B cell (primary cell): ENCODE results near the gene FYN. TPM values are rescaled to one million over a fixed set of nuclear protein-coding genes. Genes with fewer than 3 reads are reported as not detected.

ENCODE experiments used
- ATAC-seq: fragments of 200-7000 bp; cut with Tn5 transposase; one replicate; pipeline ENCODE4 v1.10.0; 2021; ENCODE audit warnings: low read depth, mild to moderate bottlenecking, moderate number of reproducible peaks, moderate library complexity
- CTCF ChIA-PET: fragments of 350-600 bp; sonication (Branson Sonifier 250); formaldehyde crosslinking; loops from one replicate; lab custom pipeline; 2021; ENCODE audit warnings: antibody characterized with exemption, inconsistent platforms; lab: Charles Lee
- POLR2A ChIA-PET: fragments of 350-600 bp; sonication (Branson Sonifier 250); formaldehyde crosslinking; loops from one replicate; lab custom pipeline; 2021; ENCODE audit warnings: antibody characterized with exemption; lab: Charles Lee
- DNase-seq: peaks from one replicate; pipeline ENCODE4 v3.0.0; 2013
- H2AFZ ChIP-seq: 2 replicates; pipeline ENCODE4 v1.6.1; 2012; ENCODE audit warnings: mild to moderate bottlenecking, low read depth, low read length; ENCODE audit not compliant: insufficient read depth, poor library complexity, severe bottlenecking
- H3K27ac ChIP-seq, 2 donors: 1 replicate in 1 of 2; 2 replicates in 1 of 2; pipeline ENCODE4 v1.5.1; 2012 to 2013; ENCODE audit warnings: low read length in 2 of 2, mild to moderate bottlenecking in 2 of 2, moderate library complexity in 1 of 2
- H3K27me3 ChIP-seq, 4 experiments: fragments of 200-600 bp in 1 of 4; sonication (generic) in 1 of 4; replicated peaks in 1 of 4; 1 replicate in 2 of 4; 2 replicates in 2 of 4; pipeline versions ENCODE4 v1.6.1 to v1.7.0; 2013 to 2016; ENCODE audit warnings: low read length in 3 of 4, mild to moderate bottlenecking in 2 of 4, mixed read lengths in 1 of 4, moderate library complexity in 1 of 4; ENCODE audit not compliant: insufficient read depth in 4 of 4, control insufficient read depth in 3 of 4; ENCODE audit errors: control extremely low read depth in 1 of 4
- H3K36me3 ChIP-seq, 2 experiments: replicated peaks in 1 of 2; 1 replicate in 1 of 2; 2 replicates in 1 of 2; pipeline versions ENCODE4 v1.6.1 to v1.7.1; 2013; ENCODE audit warnings: low read length in 1 of 2; ENCODE audit not compliant: insufficient read depth in 2 of 2, control insufficient read depth in 1 of 2; ENCODE audit errors: control extremely low read depth in 1 of 2, extremely low read depth in 1 of 2
- H3K4me1 ChIP-seq, 2 donors: fragments of 200-600 bp in 1 of 2; sonication (generic) in 1 of 2; 1 replicate in 1 of 2; 2 replicates in 1 of 2; pipeline versions ENCODE4 v1.5.1 to v1.6.1; 2013 to 2017; ENCODE audit warnings: low read length in 2 of 2; ENCODE audit not compliant: control insufficient read depth in 2 of 2, insufficient read depth in 2 of 2
- H3K4me2 ChIP-seq: replicated peaks from 2 replicates; pipeline ENCODE3; 2012; ENCODE audit warnings: mild to moderate bottlenecking, low read depth, low read length; ENCODE audit not compliant: poor library complexity, severe bottlenecking
- H3K4me3 ChIP-seq, 5 experiments: fragments of 200-600 bp in 1 of 5; sonication (generic) in 1 of 5; 1 replicate in 3 of 5; 2 replicates in 2 of 5; pipeline versions ENCODE4 v1.5.1 to v1.7.0; 2011 to 2016; ENCODE audit warnings: low read length in 4 of 5, mild to moderate bottlenecking in 4 of 5, low read depth in 2 of 5, control low read depth in 1 of 5, moderate library complexity in 1 of 5; ENCODE audit not compliant: insufficient read depth in 1 of 5; ENCODE audit errors: control extremely low read depth in 1 of 5, extremely low read depth in 1 of 5
- H3K79me2 ChIP-seq: fragments of 200-600 bp; sonication (generic); one replicate; pipeline ENCODE4 v1.6.0; 2016; ENCODE audit warnings: low read length; ENCODE audit not compliant: control insufficient read depth, insufficient read depth
- H3K9ac ChIP-seq: fragments of 200-600 bp; sonication (generic); 2 replicates; pipeline ENCODE4 v1.6.1; 2017; ENCODE audit warnings: mild to moderate bottlenecking, low read length, moderate library complexity
- H3K9me3 ChIP-seq, 3 donors: one replicate each; pipeline versions ENCODE4 v1.6.1 to v1.7.1; 2013; ENCODE audit warnings: low read length in 2 of 3; ENCODE audit not compliant: control insufficient read depth in 2 of 3, insufficient read depth in 1 of 3; ENCODE audit errors: control extremely low read depth in 1 of 3
- H4K20me1 ChIP-seq: 2 replicates; pipeline ENCODE4 v1.6.0; 2012; ENCODE audit warnings: mild to moderate bottlenecking, low read length; ENCODE audit not compliant: insufficient read depth, control insufficient read depth, poor library complexity, severe bottlenecking
- H3K27ac Mint-ChIP-seq: one replicate; pipeline ENCODE4 v1.8.0; 2021; ENCODE audit warnings: mixed read lengths
- H3K27me3 Mint-ChIP-seq: one replicate; pipeline ENCODE4 v1.8.0; 2021; ENCODE audit warnings: mixed read lengths
- H3K4me1 Mint-ChIP-seq: one replicate; pipeline ENCODE4 v1.8.0; 2021; ENCODE audit warnings: mixed read lengths
- H3K4me3 Mint-ChIP-seq: one replicate; pipeline ENCODE4 v1.8.0; 2021; ENCODE audit warnings: mixed read lengths
- H3K9me3 Mint-ChIP-seq: one replicate; pipeline ENCODE4 v1.8.0; 2022; ENCODE audit warnings: mixed read lengths; ENCODE audit not compliant: insufficient read depth
- CTCF ChIP-seq: fragments of 200-600 bp; IDR thresholded peaks from one replicate; pipeline ENCODE4 v1.8.0; 2022; ENCODE audit warnings: antibody characterized with exemption, mild to moderate bottlenecking
- EZH2 ChIP-seq: IDR thresholded peaks from 2 replicates; pipeline ENCODE4 v1.6.1; 2012; ENCODE audit warnings: borderline replicate concordance, low read depth, mild to moderate bottlenecking, moderate library complexity, low read length; ENCODE audit not compliant: insufficient read depth, poor library complexity, severe bottlenecking
- WGBS: methylation state at CpG from one replicate; pipeline ENCODE4 v1.1.5; 2013; ENCODE audit warnings: missing lambda C conversion rate; ENCODE audit not compliant: insufficient coverage; 5-methylcytosine and 5-hydroxymethylcytosine counted together
- intact Hi-C: fragments of 100-400 bp; cut with micrococcal nuclease; formaldehyde crosslinking; loops from one replicate; pipeline ENCODE4 v1.10.0; 2022
- polyA plus RNA-seq: library from polyadenylated mRNA; depleted of rRNA; stranded (reverse); fragments of >200 nt; gene quantifications from 2 replicates; pipeline ENCODE4 v1.2.3, GENCODE V29; 2012
- total RNA-seq, 2 donors: library from RNA; stranded (reverse); fragments of 120-200 nt in 1 of 2; gene quantifications; 1 replicate in 1 of 2; 2 replicates in 1 of 2; pipeline versions ENCODE4 v1.2.3 to v1.2.4, GENCODE V29; 2013 to 2022

Gene FYN
- total and polyA plus RNA-seq, 2 donors (not counting 1 experiment from before 2014, with no cell fraction given), result 54.1 to 94.0 TPM

DNA sequence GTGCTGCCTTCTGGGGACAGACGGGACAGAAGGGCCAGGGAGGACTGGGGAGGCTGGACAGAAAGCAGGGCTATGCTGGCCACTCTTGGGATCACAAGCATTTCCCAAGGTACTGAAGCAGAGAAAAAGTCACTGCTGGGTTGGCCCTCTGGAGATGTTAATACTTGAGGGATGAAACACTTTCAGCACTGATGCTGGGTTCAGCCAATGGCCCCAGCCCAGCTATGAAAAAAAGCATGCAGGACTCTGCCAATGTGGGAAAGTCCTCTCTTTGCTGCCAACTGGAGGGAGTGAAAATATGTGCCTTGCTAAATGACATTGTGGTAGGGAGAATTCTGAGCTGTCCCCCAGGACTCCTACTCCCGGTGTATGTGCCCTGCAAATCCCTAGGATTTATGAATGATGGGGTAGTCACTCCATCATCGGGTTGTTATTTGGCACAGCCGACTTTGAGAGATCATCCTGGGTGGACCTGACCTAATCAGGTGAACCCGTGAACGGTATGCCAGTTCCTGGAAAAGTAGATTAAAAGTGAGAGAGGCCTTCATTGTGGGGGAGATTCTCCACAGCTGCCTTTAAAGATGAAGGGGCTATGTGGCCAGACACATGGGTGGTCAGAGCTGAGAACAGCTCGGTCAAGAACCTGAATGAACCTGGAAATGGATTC is 147.7 kb downstream of the FYN start:
- Mint-ChIP-seq H3K4me1 (peaks cover 52% of the 10 kb centered on the region), H3K27me3 (no peaks in the 10 kb centered on the region), H3K4me3 (no peak overlapping the region), H3K9me3 (peaks cover 2% of the 10 kb centered on the region), H3K27ac (peak overlapping the region; percentile 59)
- Histone ChIP-seq H2AFZ (no peak overlapping the region), H3K79me2 (peaks cover 56% of the 10 kb centered on the region), H3K9me3 (no peaks in the 10 kb centered on the region), H3K4me3 (no peak overlapping the region), H3K36me3 (no peaks in the 10 kb centered on the region), H3K27me3 (no peaks in the 10 kb centered on the region), H4K20me1 (no peaks in the 10 kb centered on the region), H3K9ac (no peak overlapping the region), H3K27ac (peak overlapping the region in 1 of 2 donors; percentile 59), H3K4me2 (peak overlapping the region; percentile 56), H3K4me1 (peaks cover 39 to 47% of the 10 kb centered on the region in 2 donors)
- ChIA-PET CTCF (interaction anchor here (0.6 to 2.4 kb wide), 5 partner anchors 15 to 318 kb away, joined by 3 to 9 read pairs (median 6); partner anchors contain the start of gene FYN), POLR2A (no interaction called here)
- intact Hi-C loops, result loop anchor here (10.0 kb wide), 1 partner anchor 119 kb away; no protein-coding TSS in a partner anchor
- no peak for TF ChIP-seq CTCF
- no peak for TF ChIP-seq EZH2
- DNase-seq (no peak), ATAC-seq (no peak)
- 100% methylated on average over 1 of the region's 7 CpGs for WGBS

- Mint-ChIP-seq H3K27me3 (no peaks in the 10 kb centered on the region), H3K9me3 (peaks cover 2% of the 10 kb centered on the region), H3K4me1 (peaks cover 44% of the 10 kb centered on the region), H3K27ac (peak overlapping the region; percentile 80), H3K4me3 (peak overlapping the region; percentile 73)
- Histone ChIP-seq H3K4me1 (peaks cover 37 to 40% of the 10 kb centered on the region in 2 donors), H3K79me2 (peaks cover 59% of the 10 kb centered on the region), H3K27ac (peak overlapping the region; percentile 48 to 59), H3K27me3 (no peaks in the 10 kb centered on the region), H2AFZ (no peak overlapping the region), H3K4me3 (peak overlapping the region in 1 of 5 experiments; percentile 21), H3K4me2 (peak overlapping the region; percentile 56), H3K9ac (peak overlapping the region; percentile 26), H4K20me1 (no peaks in the 10 kb centered on the region), H3K9me3 (no peaks in the 10 kb centered on the region), H3K36me3 (peaks cover 0 to under 1% of the 10 kb centered on the region in 2 experiments)
- ChIA-PET CTCF (interaction anchor here (0.8 to 4.6 kb wide), 5 partner anchors 14 to 273 kb away, joined by 3 to 30 read pairs (median 7); partner anchors contain the start of gene FYN), POLR2A (interaction anchor here (0.5 to 1.5 kb wide), 2 partner anchors 38 to 242 kb away, joined by 3 read pairs; partner anchors contain the start of gene REV3L)
- DNase-seq, result peak; percentile 82
- peak; percentile 91 for ATAC-seq
- intact Hi-C loops, result loop anchor here (1.0 to 10.0 kb wide), 7 partner anchors 14 to 273 kb away; partner anchors contain the start of gene FYN
- TF ChIP-seq EZH2 (no peak), CTCF (no peak)
- 0% methylated on average over 2 of the region's 3 CpGs for WGBS
These were observed 148.7 kb downstream of the FYN start for GRCh38 chr6:111724505-111724904.
